HepG2 (cell line): ENCODE data around the gene PLAGL2. TPM values are rescaled to one million over a fixed set of nuclear protein-coding genes. Genes with fewer than 3 reads are reported as not detected.
A peak's percentile ranks its signal among the peaks of the same experiment; 100 is the strongest.

ENCODE experiments used
- ATAC-seq: fragments of 200-7000 bp; cut with Tn5 transposase; 3 replicates; pipeline ENCODE4 v1.9.1; 2020; ENCODE audit warnings: mild to moderate bottlenecking, moderate library complexity
- BruUV-seq: library from RNA; stranded (reverse); fragments of 400-500 nt; replicated peaks from 2 replicates; lab custom pipeline; 2021; lab: Mats Ljungman, UMichigan
- CTCF ChIA-PET: fragments of 300-600 bp; formaldehyde crosslinking; extraction: SDS; loops from one replicate; lab custom pipeline; 2021; ENCODE audit warnings: low total read pairs, inconsistent platforms, low intra/inter-chr PET ratio; lab: Yijun Ruan, JAX
- POLR2A ChIA-PET: fragments of 350-600 bp; sonication (Branson Sonifier 250); formaldehyde crosslinking; loops from one replicate; lab custom pipeline; 2020; ENCODE audit warnings: antibody characterized with exemption, inconsistent platforms; lab: Yijun Ruan, JAX
- DNase-seq: peaks from one replicate; pipeline ENCODE4 v3.0.0-alpha.2; 2015; ENCODE audit warnings: low spot score
- FAIRE-seq: peaks from 3 replicates; lab custom pipeline; 2011; peaks lifted over from hg19 to GRCh38; lab: Jason Lieb, UNC
- H2AFZ ChIP-seq: one replicate; pipeline ENCODE4 v1.6.1; 2011; ENCODE audit warnings: low read length, inconsistent platforms
- H3K27ac ChIP-seq: fragments of 300-600 bp; 3 replicates; pipeline ENCODE4 v1.8.0; 2011; ENCODE audit warnings: mixed run types, mild to moderate bottlenecking, mixed read lengths, low read length, inconsistent platforms; ENCODE audit not compliant: insufficient read depth; ENCODE audit errors: extremely low read length
- H3K27me3 ChIP-seq, 2 experiments: fragments of 200-600 bp in 1 of 2; 2 replicates in 1 of 2; 3 replicates in 1 of 2; pipeline versions ENCODE4 v1.6.0 to v1.8.0; 2011; ENCODE audit warnings: low read length in 2 of 2, mild to moderate bottlenecking in 2 of 2, moderate library complexity in 2 of 2, inconsistent platforms in 1 of 2; ENCODE audit not compliant: insufficient read depth in 2 of 2, control insufficient read depth in 1 of 2
- H3K36me3 ChIP-seq, 2 experiments: fragments of 200-600 bp in 1 of 2; replicated peaks in 1 of 2; 2 replicates in 1 of 2; 3 replicates in 1 of 2; pipeline versions ENCODE4 v1.5.1 to v1.8.0; 2011; ENCODE audit warnings: low read length in 2 of 2, inconsistent platforms in 1 of 2; ENCODE audit not compliant: insufficient read depth in 2 of 2, control insufficient read depth in 1 of 2
- H3K4me1 ChIP-seq: 2 replicates; pipeline ENCODE4 v1.5.1; 2012; ENCODE audit warnings: low read length, inconsistent platforms; ENCODE audit not compliant: insufficient read depth
- H3K4me2 ChIP-seq: 2 replicates; pipeline ENCODE4 v1.6.0; 2011; ENCODE audit warnings: low read depth, low read length, inconsistent platforms
- H3K4me3 ChIP-seq, 3 experiments: fragments of 200-600 bp in 1 of 3; sonication (generic), shearing (Covaris generic) in 1 of 3; replicated peaks in 1 of 3; 2 replicates each; pipeline ENCODE4 v1.5.1; 2011 to 2016; ENCODE audit warnings: low read length in 3 of 3, inconsistent platforms in 2 of 3, low read depth in 2 of 3, mild to moderate bottlenecking in 2 of 3, control low read depth in 1 of 3, mixed read lengths in 1 of 3; ENCODE audit not compliant: insufficient read depth in 1 of 3
- H3K79me2 ChIP-seq: one replicate; pipeline ENCODE4 v1.6.1; 2011; ENCODE audit warnings: low read length, inconsistent platforms; ENCODE audit not compliant: insufficient read depth
- H3K9ac ChIP-seq: 2 replicates; pipeline ENCODE4 v1.6.0; 2011; ENCODE audit warnings: mild to moderate bottlenecking, low read depth, low read length, inconsistent platforms; ENCODE audit not compliant: insufficient read depth
- H3K9me3 ChIP-seq: 2 replicates; pipeline ENCODE4 v1.5.1; 2012; ENCODE audit warnings: mild to moderate bottlenecking, low read length
- H4K20me1 ChIP-seq: 2 replicates; pipeline ENCODE4 v1.6.0; 2011; ENCODE audit warnings: inconsistent platforms, mild to moderate bottlenecking, low read length, moderate library complexity; ENCODE audit not compliant: insufficient read depth
- ADNP ChIP-seq: sonication (generic); formaldehyde crosslinking; IDR thresholded peaks from 2 replicates; pipeline ENCODE4 v1.4.0; 2020; ENCODE audit warnings: missing genetic modification reagents
- EED ChIP-seq: sonication (generic); formaldehyde crosslinking; IDR thresholded peaks from 2 replicates; pipeline ENCODE4 v1.5.0; 2020; ENCODE audit warnings: mild to moderate bottlenecking, missing genetic modification reagents
- FOSL2 ChIP-seq: sonication (generic); formaldehyde crosslinking; IDR thresholded peaks from 2 replicates; pipeline ENCODE4 v1.4.0; 2020; ENCODE audit warnings: missing genetic modification reagents
- GTF3A ChIP-seq: sonication (generic); formaldehyde crosslinking; conservative IDR thresholded peaks from 2 replicates; pipeline ENCODE4 v1.4.0; 2020; ENCODE audit warnings: mild to moderate bottlenecking, missing genetic modification reagents
- KLF15 ChIP-seq: sonication (generic); formaldehyde crosslinking; IDR thresholded peaks from 2 replicates; pipeline ENCODE4 v1.8.1; 2023; ENCODE audit warnings: borderline replicate concordance, mild to moderate bottlenecking, inconsistent platforms, missing genetic modification reagents, mixed read lengths
- NRL ChIP-seq: sonication (generic); formaldehyde crosslinking; IDR thresholded peaks from 2 replicates; pipeline ENCODE4 v1.5.0; 2020; ENCODE audit warnings: missing genetic modification reagents, mild to moderate bottlenecking, moderate library complexity, borderline replicate concordance
- PATZ1 ChIP-seq: sonication (generic); formaldehyde crosslinking; IDR thresholded peaks from 2 replicates; pipeline ENCODE4 v1.4.0; 2020; ENCODE audit warnings: missing genetic modification reagents
- PRMT3 ChIP-seq: sonication (generic); formaldehyde crosslinking; IDR thresholded peaks from 2 replicates; pipeline ENCODE4 v1.8.1; 2022; ENCODE audit warnings: low read depth, mild to moderate bottlenecking, moderate library complexity, missing genetic modification reagents, borderline replicate concordance
- RAD21 ChIP-seq: fragments of 450-650 bp; formaldehyde crosslinking; IDR thresholded peaks from 2 replicates; pipeline ENCODE4 v1.5.0; 2020; ENCODE audit warnings: mild to moderate bottlenecking
- RARA ChIP-seq: IDR thresholded peaks from 2 replicates; pipeline ENCODE4 v1.6.1; 2016; ENCODE audit warnings: missing genetic modification reagents, missing compliant biosample characterization
- RFX3 ChIP-seq: IDR thresholded peaks from 2 replicates; pipeline ENCODE4 v1.6.1; 2016; ENCODE audit warnings: missing biosample characterization, missing genetic modification reagents
- SALL1 ChIP-seq: sonication (generic); formaldehyde crosslinking; IDR thresholded peaks from 2 replicates; pipeline ENCODE4 v1.8.0; 2022; ENCODE audit warnings: mild to moderate bottlenecking, missing genetic modification reagents
- SMARCC2 ChIP-seq: fragments of 450-650 bp; IDR thresholded peaks from 2 replicates; pipeline ENCODE4 v1.6.1; 2017; ENCODE audit warnings: antibody characterized with exemption, mild to moderate bottlenecking
- SOX6 ChIP-seq, 2 experiments: fragments of 450-650 bp in 1 of 2; sonication (generic) in 1 of 2; formaldehyde crosslinking in 1 of 2; IDR thresholded peaks; 2 replicates each; pipeline versions ENCODE4 v1.4.0 to v1.6.1; 2017 to 2020; ENCODE audit warnings: antibody characterized with exemption in 1 of 2, mild to moderate bottlenecking in 1 of 2, missing genetic modification reagents in 1 of 2
- STAG1 ChIP-seq: sonication (generic); formaldehyde crosslinking; IDR thresholded peaks from 2 replicates; pipeline ENCODE4 v1.4.0; 2020; ENCODE audit warnings: missing genetic modification reagents
- ZNF362 ChIP-seq: sonication (generic); formaldehyde crosslinking; IDR thresholded peaks from 2 replicates; pipeline ENCODE4 v1.4.0; 2020; ENCODE audit warnings: missing genetic modification reagents, mild to moderate bottlenecking, borderline replicate concordance
- ZNF547 ChIP-seq: sonication (generic); formaldehyde crosslinking; IDR thresholded peaks from 2 replicates; pipeline ENCODE4 v1.5.1; 2020; ENCODE audit warnings: mild to moderate bottlenecking, missing genetic modification reagents
- ZNF569 ChIP-seq: sonication (generic); formaldehyde crosslinking; IDR thresholded peaks from 2 replicates; pipeline ENCODE4 v1.5.0; 2020; ENCODE audit warnings: mild to moderate bottlenecking, missing genetic modification reagents, moderate library complexity, borderline replicate concordance
- WGBS: methylation state at CpG from one replicate; pipeline ENCODE4 v1.1.6; 2017; ENCODE audit warnings: low lambda C conversion rate; 5-methylcytosine and 5-hydroxymethylcytosine counted together
- in situ Hi-C: cut with HindIII; loops from 2 replicates; pipeline ENCODE4 v1.10.0; 2017; ENCODE audit warnings: low pct_unique_long_range_greater_than_20kb; ENCODE audit not compliant: extremely low pct_ligation_motif_present
- intact Hi-C: fragments of 100-400 bp; cut with micrococcal nuclease; formaldehyde crosslinking; loops from one replicate; pipeline ENCODE4 v1.10.0; 2022; ENCODE audit not compliant: unreplicated experiment
- polyA plus RNA-seq, 8 experiments: library from polyadenylated mRNA; depleted of rRNA in 3 of 8; stranded (reverse) in 7 of 8; unstranded in 1 of 8; fragments of >200 nt; fragmentation: Illumina TruSeq in 4 of 8; extraction: Trizol in 4 of 8; gene quantifications; 2 replicates each; pipeline versions ENCODE4 v1.2.1 to v1.2.3, GENCODE V29; 2011 to 2016; ENCODE audit warnings: low read depth in 4 of 8, missing spikeins in 1 of 8, mixed read lengths in 1 of 8; ENCODE audit not compliant: insufficient read depth in 1 of 8
- total RNA-seq, 5 experiments: library from RNA; depleted of rRNA; stranded (reverse); fragments of >200 nt; fragmentation: Illumina TruSeq; extraction: Trizol; gene quantifications; 2 replicates each; pipeline ENCODE4 v1.2.3, GENCODE V29; 2016; ENCODE audit warnings: low read depth in 1 of 5
- TF ChIP-seq, protein P1 (sequence below): IDR thresholded peaks from 2 replicates; pipeline ENCODE4 v1.6.1; 2016; ENCODE audit warnings: missing compliant biosample characterization, missing genetic modification reagents, borderline replicate concordance
- TF ChIP-seq, protein P2 (sequence below): sonication (generic); formaldehyde crosslinking; IDR thresholded peaks from 2 replicates; pipeline ENCODE4 v1.5.1; 2020; ENCODE audit warnings: mild to moderate bottlenecking, missing genetic modification reagents, moderate library complexity

Gene PLAGL2
- total and polyA plus RNA-seq, 2 of the 13 experiments (the other 11 are each of a cell fraction or from before 2014, with no cell fraction given), result 15.2 to 15.3 TPM

- Histone ChIP-seq H2AFZ (no peak overlapping the region), H3K4me1 (peaks cover 52% of the 10 kb centered on the region), H3K4me3 (no peak overlapping the region), H3K4me2 (no peak overlapping the region), H3K27me3 (no peaks in the 10 kb centered on the region), H4K20me1 (no peaks in the 10 kb centered on the region), H3K36me3 (peaks cover 0 to 5% of the 10 kb centered on the region in 2 experiments; a peak in 2 of 5 replicates), H3K9me3 (no peaks in the 10 kb centered on the region), H3K79me2 (no peaks in the 10 kb centered on the region), H3K9ac (no peak overlapping the region), H3K27ac (no peak overlapping the region)
- DNase-seq (no peak), ATAC-seq (no peak), FAIRE-seq (peak; percentile 4)
- ChIA-PET CTCF (no interaction called here), POLR2A (interaction anchor here (0.7 kb wide), 1 partner anchor 185 kb away, joined by 3 read pairs; no protein-coding TSS in a partner anchor)
- BruUV-seq, result no TSS peak
- in situ Hi-C loops, result no loop called here
- WGBS, result 7% methylated on average over 1 of the region's 1 CpG
- intact Hi-C loops, result loop anchor here (5.0 kb wide), 1 partner anchor 47 kb away; no protein-coding TSS in a partner anchor
- TF ChIP-seq EED (CRISPR knock-in tag), result no peak
- TF ChIP-seq ZNF362 (CRISPR knock-in tag), result no peak
- TF ChIP-seq, protein P1, sequence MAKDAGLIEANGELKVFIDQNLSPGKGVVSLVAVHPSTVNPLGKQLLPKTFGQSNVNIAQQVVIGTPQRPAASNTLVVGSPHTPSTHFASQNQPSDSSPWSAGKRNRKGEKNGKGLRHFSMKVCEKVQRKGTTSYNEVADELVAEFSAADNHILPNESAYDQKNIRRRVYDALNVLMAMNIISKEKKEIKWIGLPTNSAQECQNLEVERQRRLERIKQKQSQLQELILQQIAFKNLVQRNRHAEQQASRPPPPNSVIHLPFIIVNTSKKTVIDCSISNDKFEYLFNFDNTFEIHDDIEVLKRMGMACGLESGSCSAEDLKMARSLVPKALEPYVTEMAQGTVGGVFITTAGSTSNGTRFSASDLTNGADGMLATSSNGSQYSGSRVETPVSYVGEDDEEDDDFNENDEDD (CRISPR knock-in tag), result no peak
- TF ChIP-seq, protein P2, sequence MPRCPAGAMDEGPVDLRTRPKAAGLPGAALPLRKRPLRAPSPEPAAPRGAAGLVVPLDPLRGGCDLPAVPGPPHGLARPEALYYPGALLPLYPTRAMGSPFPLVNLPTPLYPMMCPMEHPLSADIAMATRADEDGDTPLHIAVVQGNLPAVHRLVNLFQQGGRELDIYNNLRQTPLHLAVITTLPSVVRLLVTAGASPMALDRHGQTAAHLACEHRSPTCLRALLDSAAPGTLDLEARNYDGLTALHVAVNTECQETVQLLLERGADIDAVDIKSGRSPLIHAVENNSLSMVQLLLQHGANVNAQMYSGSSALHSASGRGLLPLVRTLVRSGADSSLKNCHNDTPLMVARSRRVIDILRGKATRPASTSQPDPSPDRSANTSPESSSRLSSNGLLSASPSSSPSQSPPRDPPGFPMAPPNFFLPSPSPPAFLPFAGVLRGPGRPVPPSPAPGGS (CRISPR knock-in tag), result no peak
- no peak for TF ChIP-seq ZNF569 (CRISPR knock-in tag)
- TF ChIP-seq STAG1 (CRISPR knock-in tag), result peak; percentile 53
- no peak for TF ChIP-seq PRMT3 (CRISPR knock-in tag)
- TF ChIP-seq KLF15, result no peak
- TF ChIP-seq RARA (CRISPR knock-in tag), result 0 out of 2 replicates have a peak, but pooled peaks have one; percentile 11
- no peak for TF ChIP-seq SOX6 (IDR thresholded peaks at IDR 0.05)
- peak; percentile 32; the same call in 1 of the 2 replicates for TF ChIP-seq SOX6 (CRISPR knock-in tag; IDR thresholded peaks at IDR 0.05)
- TF ChIP-seq ZNF547 (CRISPR knock-in tag), result no peak
- no peak for TF ChIP-seq NRL (CRISPR knock-in tag)
- TF ChIP-seq SMARCC2, result no peak
- peak; percentile 17; the same call in 1 of the 2 replicates for TF ChIP-seq RAD21 (CRISPR knock-in tag)
- peak; percentile 48; the same call in 1 of the 2 replicates for TF ChIP-seq PATZ1 (CRISPR knock-in tag)
- TF ChIP-seq SALL1 (CRISPR knock-in tag), result peak; percentile 22; the same call in 1 of the 2 replicates
- no peak for TF ChIP-seq GTF3A (CRISPR knock-in tag)
- no peak for TF ChIP-seq ADNP
- TF ChIP-seq RFX3, result no peak
- 0 out of 2 replicates have a peak, but pooled peaks have one; percentile 32 for TF ChIP-seq FOSL2
Observed at GRCh38 chr20:32240205-32240604, 32.7 kb upstream of the PLAGL2 start.
